RPMI7951 (cell line): ENCODE results near the gene COG3. TPM values are rescaled to one million over a fixed set of nuclear protein-coding genes. Genes with fewer than 3 reads are reported as not detected.

ENCODE experiments used
- DNase-seq: peaks from one replicate; pipeline ENCODE4 v3.0.0-alpha.2; 2012; ENCODE audit warnings: low read depth
- total RNA-seq: library from RNA; depleted of rRNA; stranded (reverse); fragments of >200 nt; shearing (Covaris generic); gene quantifications from 2 replicates; pipeline ENCODE4 v1.2.3, GENCODE V29; 2014

Gene COG3
- total RNA-seq, 1 experiment from 2014 or later = 15.3 TPM

DNA sequence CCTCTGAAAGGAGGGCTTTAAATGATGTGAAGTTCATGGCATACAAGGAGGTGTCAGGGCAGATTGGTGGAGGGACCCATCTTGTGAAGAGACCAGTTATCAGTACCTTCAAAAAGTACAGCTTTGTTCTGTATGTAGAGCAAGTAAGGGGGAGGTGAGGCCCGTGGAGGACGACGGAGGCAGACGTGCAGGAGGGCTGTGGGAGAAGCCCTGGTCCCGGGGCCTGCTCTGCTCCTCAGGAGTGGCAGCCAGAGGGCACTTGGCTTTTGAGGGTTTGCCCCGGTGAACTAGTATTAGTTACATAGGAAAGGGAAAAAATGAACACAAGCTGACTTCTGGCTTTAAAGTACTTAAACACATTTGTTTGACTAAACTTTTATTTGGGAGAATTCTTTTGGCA, 42.1 kb downstream of the COG3 start:
- DNase-seq = no peak

GRCh38 chr13:45508776-45509175, 44.0 kb downstream of the COG3 start:
- DNase-seq = no peak

- DNase-seq = no peak
These were observed 45.9 kb downstream of the COG3 start for GRCh38 chr13:45510672-45511071.

- DNase-seq = peak; percentile 60
These were observed 46.8 kb downstream of the COG3 start for GRCh38 chr13:45511310-45512097.

- no peak for DNase-seq
These were observed 47.4 kb downstream of the COG3 start for GRCh38 chr13:45512098-45512496.

GRCh38 chr13:45516757-45517156, 52.0 kb downstream of the COG3 start:
- DNase-seq = no peak

DNA sequence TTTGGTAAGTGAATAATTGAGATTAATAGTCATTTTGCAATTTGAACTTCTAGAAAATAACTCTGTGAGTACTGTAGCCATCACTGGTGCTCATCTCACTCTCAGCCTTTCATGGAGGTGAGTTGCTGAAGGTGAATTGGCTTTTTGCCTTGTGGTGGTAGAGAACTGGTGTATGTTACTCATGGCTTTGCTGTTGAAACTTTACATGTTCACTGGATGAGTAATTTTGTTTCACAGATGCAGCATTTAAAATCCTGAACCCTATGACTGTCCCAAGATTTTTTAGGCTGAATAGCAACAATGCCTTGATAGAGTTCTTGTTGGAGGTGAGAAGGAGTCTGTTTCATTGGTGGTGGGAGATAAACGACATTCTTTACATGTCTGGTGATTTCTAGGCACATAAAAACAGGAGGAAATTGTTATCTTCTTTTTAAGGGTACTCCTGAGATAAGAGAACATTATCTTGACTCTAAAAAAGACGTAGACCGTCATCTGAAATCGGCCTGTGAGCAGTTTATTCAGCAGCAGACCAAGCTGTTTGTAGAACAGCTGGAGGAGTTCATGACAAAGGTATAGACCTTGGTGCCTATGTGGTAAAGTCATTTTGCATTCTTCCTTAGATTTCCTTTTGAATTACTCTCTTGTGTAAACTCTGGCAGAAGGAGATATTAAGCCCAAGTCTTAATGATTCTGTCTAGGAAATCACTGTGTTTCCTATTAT, 53.9 kb downstream of the COG3 start:
- DNase-seq = peak; percentile 11

DNA sequence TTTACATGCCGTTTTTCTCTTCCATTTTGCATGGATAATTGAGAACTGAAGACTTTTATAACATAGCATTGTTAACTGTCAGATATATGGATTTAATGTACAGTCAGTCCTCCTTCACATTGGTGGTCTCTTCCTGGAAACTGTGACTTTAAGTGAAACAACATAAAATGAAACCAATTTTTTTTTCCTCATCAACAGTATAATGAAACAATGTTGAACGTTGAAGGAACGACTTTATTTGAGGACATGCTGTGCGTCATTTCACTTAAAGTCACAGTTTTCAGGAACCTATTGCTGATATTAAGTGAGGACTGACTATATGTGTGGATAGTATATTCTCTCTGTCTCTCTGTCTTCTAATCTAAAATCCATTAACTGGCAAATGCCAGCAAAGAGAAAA, 54.8 kb downstream of the COG3 start:
- DNase-seq = no peak

GRCh38 chr13:45521297-45521696, 56.6 kb downstream of the COG3 start:
- peak; percentile 84 for DNase-seq

- peak; percentile 28 for DNase-seq
These were observed 57.8 kb downstream of the COG3 start for GRCh38 chr13:45522571-45522970.

DNA sequence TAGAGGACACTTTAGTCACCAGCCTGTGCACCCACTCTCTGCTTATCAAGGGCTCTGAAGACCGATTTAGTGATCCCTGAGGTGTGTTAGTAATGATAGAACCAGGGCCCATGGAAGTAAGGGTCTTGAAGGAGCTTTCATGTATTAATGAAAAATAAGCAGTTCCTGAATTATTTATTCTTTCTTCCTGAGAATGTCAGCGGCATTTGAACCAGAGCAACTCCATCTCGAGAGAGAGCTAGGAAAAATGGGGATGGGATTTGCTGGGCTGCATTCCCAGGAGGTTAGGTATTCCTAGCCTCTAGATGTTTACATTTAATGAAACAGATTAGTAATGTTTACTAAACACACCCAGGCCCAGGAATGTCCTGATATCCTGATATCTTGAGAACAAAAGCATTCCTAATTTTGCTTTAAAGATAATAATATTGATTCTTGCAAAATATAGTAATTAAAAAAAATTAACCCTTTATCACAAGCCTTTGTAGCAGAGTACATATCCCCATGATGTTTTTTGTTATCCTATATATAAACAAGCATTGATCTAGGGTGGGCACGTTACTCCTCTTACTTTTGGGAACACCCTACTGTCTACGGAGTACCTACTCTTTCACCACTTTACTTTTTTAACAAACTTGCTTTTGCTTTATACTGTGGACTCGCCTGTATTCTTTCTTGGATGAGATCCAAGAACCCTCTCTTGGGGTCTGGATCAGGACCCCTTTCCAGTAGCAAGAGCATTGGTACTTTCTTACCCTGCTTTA, 63.1 kb downstream of the COG3 start:
- no peak for DNase-seq

DNA sequence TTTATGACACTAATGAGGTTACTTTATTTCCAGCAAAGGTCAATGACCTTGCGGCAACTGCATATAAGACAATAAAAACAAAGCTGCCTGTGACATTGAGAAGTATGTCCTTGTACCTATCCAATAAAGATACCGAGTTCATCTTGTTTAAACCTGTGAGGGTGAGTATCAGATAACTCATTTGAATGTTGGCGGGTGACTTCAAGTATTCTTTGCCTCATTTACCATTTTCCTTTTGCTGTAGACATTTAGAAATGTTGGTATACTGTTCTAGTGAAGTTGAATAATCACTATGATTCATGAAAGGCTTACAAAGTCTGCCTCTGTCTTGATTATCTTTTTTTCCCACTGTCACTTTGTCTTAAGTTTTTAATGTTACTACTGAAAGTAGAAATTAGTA, 65.0 kb downstream of the COG3 start:
- DNase-seq = no peak

DNA sequence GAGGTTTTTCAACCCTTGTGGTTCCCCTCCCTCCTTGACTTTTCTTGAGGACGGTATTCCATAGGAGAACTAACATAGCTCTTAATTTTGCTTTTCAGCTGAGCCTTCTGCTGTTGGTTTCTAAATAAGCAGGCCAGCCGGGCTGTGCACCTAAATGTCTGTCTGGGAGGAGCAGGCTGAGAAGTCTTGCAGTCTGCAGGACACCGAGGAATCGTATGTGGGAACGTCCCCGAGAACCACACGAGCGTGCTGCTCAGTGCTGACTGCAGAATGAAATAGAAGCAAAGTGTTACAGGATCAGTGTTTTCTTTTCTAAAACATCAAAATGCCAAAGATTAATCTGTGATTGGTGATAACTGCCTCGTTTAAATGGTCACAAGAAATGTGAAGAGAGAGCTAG, 69.9 kb downstream of the COG3 start:
- DNase-seq = no peak

- no peak for DNase-seq
These were observed 71.5 kb downstream of the COG3 start for GRCh38 chr13:45536224-45536623.

DNA sequence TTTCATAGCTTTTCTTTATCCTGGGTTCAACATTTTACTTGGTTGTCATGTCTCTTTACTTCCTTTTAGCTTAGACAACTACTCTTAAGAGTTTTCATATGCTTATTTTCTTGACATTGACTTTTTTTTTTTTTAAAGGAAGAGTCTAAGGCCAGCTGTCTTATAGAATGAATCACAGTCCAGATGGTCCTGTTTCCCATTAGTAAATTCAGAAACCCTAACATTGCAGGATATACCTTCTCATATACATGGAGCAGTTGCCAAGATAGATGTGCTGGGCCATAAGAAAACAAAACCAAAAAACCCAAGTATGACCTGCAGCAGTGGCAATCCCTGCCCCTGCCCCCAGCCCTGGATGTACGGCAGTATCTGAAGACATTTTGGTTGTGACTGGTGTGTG, 72.8 kb downstream of the COG3 start:
- no peak for DNase-seq

DNA sequence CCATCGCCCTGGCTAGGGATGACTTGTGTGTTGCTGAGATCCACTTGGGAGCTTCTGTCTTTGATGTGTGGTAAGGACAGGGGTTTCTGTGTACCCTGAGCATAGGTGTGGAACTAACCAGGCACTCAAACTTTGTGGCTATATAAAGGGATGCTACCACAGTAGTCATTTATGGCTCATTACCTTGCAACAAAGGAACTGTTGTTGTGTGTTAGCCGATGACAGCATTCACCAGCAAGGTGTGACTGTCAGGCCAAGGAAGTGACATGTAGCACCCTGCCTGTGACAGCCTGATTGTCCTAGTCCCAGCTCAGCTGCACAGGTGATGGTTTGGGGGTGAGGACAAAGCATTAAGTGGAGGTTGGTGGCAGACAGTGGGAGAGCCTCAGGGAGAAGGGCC, 73.6 kb downstream of the COG3 start:
- DNase-seq = no peak

- no peak for DNase-seq
These were observed 75.5 kb downstream of the COG3 start for GRCh38 chr13:45540195-45540594.

GRCh38 chr13:45540864-45541263, 76.1 kb downstream of the COG3 start:
- DNase-seq = no peak

DNA sequence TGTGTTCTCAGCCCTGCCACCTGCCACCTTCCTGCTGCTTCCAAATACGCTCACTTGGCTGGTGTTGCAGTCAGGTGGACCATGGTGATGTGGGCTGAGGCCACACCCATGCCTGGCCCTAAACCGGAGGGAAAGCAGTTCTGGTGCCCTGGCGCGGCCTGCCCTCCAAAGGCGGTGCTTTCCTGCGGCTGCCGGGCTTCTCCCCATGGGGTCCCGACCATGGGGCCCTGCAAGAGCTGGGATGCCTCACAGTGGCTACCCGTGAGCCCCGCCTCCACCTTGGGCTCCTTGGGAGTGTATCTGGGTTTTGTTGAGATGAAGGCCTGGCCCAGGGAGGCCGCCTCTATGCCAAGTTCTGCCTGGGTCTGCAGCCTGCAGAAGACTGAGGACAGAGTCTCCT, 77.1 kb downstream of the COG3 start:
- DNase-seq = no peak

- DNase-seq = no peak
These were observed 77.7 kb downstream of the COG3 start for GRCh38 chr13:45542391-45542790.

- DNase-seq = no peak
These were observed 78.1 kb downstream of the COG3 start for GRCh38 chr13:45542878-45543277.

DNA sequence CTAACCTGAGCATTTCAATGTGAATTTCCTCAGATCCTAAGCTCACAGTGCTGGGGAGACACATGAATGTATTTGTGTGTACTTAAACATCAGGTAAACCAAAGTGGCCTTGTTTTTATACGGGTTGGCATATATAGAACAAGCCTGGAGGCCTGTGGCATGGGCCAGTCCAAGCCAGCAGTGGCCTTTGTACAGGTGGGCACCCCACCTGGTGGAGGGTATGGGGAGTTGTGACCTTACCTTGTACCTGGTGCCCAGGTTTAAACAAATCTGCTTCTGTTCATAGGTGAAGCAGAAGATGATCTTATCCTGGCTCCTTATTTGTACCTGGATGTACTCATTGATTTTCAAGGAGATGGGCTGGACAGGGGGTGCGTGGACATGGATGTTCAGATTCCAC, 79.8 kb downstream of the COG3 start:
- no peak for DNase-seq
